SK-N-MC (cell line): ENCODE results near the gene PPM1N.

Source experiments
- EZH2 ChIP-seq: fragments of 200-600 bp; sonication (generic); IDR thresholded peaks from one replicate; pipeline ENCODE4 v1.6.1; 2017; ENCODE audit warnings: antibody characterized with exemption
- POLR2AphosphoS5 ChIP-seq: IDR thresholded peaks from 2 replicates; pipeline ENCODE4 v1.6.1; 2012; ENCODE audit warnings: mild to moderate bottlenecking, low read depth, low read length, borderline replicate concordance

- TF ChIP-seq EZH2: no peak
- no peak for TF ChIP-seq POLR2AphosphoS5
These were observed 42.3 kb upstream of the PPM1N start for GRCh38 chr19:45455707-45456499.
